Left ventricle myocardium inferior (tissue), 1 donor: ENCODE results near the gene MBLAC2. TPM values are rescaled to one million over a fixed set of nuclear protein-coding genes. Genes with fewer than 3 reads are reported as not detected.

Experiments used
- DNase-seq: peaks from one replicate; pipeline ENCODE4 v3.0.0-alpha.2; 2020
- H3K27ac ChIP-seq: fragments of 200-600 bp; replicated peaks from 2 replicates; pipeline ENCODE4 v1.8.0; 2021
- H3K27me3 ChIP-seq: fragments of 200-600 bp; 2 replicates; pipeline ENCODE4 v1.8.0; 2021; ENCODE audit warnings: low read depth
- H3K36me3 ChIP-seq: fragments of 200-600 bp; 2 replicates; pipeline ENCODE4 v1.8.0; 2021
- H3K4me1 ChIP-seq: fragments of 200-600 bp; 2 replicates; pipeline ENCODE4 v1.8.0; 2021
- H3K4me3 ChIP-seq: fragments of 200-600 bp; 2 replicates; pipeline ENCODE4 v1.8.0; 2021; ENCODE audit warnings: mild to moderate bottlenecking, moderate library complexity
- H3K9me3 ChIP-seq: fragments of 200-600 bp; replicated peaks from 2 replicates; pipeline ENCODE4 v1.8.0; 2021
- intact Hi-C: fragments of 100-400 bp; cut with micrococcal nuclease; formaldehyde crosslinking; loops from one replicate; pipeline ENCODE4 v1.11.0; 2022
- total RNA-seq: library from RNA; stranded (reverse); fragmentation: NEBNext Ultra II Directional; extraction: Animal tissue kit (Norgen Biotek cat#: 25700); gene quantifications from one replicate; pipeline ENCODE4 v1.2.1, GENCODE V29; 2021
- TF ChIP-seq, protein P1 (sequence below): fragments of 200-600 bp; IDR thresholded peaks from 2 replicates; pipeline ENCODE4 v1.8.0; 2021; ENCODE audit warnings: antibody characterized with exemption, mild to moderate bottlenecking, borderline replicate concordance
- donor health status: DM: no; HTN: yes; CAD: no; lungs with severe emphysema.

The MBLAC2 gene
- total RNA-seq, 1 donor from 2014 or later = 3.6 TPM

DNA sequence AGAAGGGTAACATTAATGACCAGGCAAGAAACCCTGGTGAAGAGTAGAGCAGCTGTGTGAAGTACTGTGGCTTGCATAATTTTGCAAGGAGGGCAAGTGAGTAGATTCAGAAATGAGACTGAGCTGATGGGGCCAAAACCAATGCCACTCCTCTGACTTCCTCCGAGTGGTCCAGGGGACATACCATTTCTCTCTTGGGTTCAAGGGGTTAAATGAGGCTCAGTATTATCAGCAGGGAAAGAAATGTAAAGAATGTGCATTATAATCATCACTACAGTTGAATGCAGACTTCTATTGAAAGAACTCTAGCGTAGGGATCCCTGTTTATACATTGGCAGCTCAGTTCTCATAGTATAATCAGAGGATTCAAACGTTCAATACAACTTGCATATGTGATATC, 10.0 kb upstream of the MBLAC2 start:
- intact Hi-C loops = no loop called here
- Histone ChIP-seq H3K27me3 (no peaks in the 10 kb centered on the region), H3K36me3 (no peaks in the 10 kb centered on the region), H3K4me3 (no peak overlapping the region), H3K27ac (no peak overlapping the region), H3K9me3 (no peaks in the 10 kb centered on the region), H3K4me1 (no peaks in the 10 kb centered on the region)
- TF ChIP-seq, protein P1, sequence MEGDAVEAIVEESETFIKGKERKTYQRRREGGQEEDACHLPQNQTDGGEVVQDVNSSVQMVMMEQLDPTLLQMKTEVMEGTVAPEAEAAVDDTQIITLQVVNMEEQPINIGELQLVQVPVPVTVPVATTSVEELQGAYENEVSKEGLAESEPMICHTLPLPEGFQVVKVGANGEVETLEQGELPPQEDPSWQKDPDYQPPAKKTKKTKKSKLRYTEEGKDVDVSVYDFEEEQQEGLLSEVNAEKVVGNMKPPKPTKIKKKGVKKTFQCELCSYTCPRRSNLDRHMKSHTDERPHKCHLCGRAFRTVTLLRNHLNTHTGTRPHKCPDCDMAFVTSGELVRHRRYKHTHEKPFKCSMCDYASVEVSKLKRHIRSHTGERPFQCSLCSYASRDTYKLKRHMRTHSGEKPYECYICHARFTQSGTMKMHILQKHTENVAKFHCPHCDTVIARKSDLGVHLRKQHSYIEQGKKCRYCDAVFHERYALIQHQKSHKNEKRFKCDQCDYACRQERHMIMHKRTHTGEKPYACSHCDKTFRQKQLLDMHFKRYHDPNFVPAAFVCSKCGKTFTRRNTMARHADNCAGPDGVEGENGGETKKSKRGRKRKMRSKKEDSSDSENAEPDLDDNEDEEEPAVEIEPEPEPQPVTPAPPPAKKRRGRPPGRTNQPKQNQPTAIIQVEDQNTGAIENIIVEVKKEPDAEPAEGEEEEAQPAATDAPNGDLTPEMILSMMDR = no peak
- DNase-seq = no peak

DNA sequence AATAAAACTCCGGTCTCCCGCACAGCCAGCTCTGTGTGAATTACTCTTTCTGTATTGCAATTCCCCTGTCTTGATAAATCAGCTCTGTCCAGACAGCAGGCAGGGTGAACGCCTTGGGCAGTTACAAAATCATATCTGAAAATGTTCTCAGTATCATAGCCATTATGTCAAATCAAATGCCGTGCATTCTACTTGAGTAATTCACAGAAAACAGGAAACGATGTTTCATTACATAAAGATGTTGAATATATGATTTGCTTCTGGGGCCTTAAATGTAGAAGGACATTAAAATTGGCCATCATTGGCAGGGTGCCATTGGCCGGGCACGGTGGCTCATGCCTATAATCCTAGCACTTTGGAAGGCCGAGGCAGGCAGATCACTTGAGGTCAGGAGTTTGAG, 8.6 kb upstream of the MBLAC2 start:
- Histone ChIP-seq H3K27ac (no peak overlapping the region), H3K4me1 (no peaks in the 10 kb centered on the region), H3K9me3 (no peaks in the 10 kb centered on the region), H3K36me3 (no peaks in the 10 kb centered on the region), H3K27me3 (no peaks in the 10 kb centered on the region), H3K4me3 (no peak overlapping the region)
- DNase-seq = no peak
- TF ChIP-seq, protein P1 = no peak
- intact Hi-C loops = no loop called here

DNA sequence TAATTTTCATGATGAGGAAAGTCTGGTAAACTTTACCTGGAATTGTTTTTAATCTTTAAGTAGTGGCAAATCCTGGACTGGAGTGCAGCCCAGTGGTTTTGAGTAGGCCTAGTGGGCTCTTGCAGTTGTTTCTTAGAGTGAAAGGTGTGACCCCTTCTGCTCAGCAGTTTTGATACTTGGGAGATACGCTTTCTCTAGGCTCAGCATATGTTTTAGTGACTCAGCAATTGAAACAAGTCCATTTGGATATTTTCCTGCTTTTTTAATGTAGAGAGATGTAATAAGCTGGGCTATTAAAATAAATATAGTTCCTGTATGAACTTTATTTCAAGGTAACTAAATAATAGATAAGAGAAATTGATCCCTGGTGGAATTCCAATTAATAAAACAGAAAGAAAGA, 6.1 kb upstream of the MBLAC2 start:
- no peak overlapping the region for H3K27ac ChIP-seq
- no peaks in the 10 kb centered on the region for H3K4me1 ChIP-seq
- DNase-seq = no peak
- TF ChIP-seq, protein P1 = no peak
- no peaks in the 10 kb centered on the region for H3K9me3 ChIP-seq
- no peaks in the 10 kb centered on the region for H3K27me3 ChIP-seq
- no peak overlapping the region for H3K4me3 ChIP-seq
- intact Hi-C loops = no loop called here
- H3K36me3 ChIP-seq = no peaks in the 10 kb centered on the region

DNA sequence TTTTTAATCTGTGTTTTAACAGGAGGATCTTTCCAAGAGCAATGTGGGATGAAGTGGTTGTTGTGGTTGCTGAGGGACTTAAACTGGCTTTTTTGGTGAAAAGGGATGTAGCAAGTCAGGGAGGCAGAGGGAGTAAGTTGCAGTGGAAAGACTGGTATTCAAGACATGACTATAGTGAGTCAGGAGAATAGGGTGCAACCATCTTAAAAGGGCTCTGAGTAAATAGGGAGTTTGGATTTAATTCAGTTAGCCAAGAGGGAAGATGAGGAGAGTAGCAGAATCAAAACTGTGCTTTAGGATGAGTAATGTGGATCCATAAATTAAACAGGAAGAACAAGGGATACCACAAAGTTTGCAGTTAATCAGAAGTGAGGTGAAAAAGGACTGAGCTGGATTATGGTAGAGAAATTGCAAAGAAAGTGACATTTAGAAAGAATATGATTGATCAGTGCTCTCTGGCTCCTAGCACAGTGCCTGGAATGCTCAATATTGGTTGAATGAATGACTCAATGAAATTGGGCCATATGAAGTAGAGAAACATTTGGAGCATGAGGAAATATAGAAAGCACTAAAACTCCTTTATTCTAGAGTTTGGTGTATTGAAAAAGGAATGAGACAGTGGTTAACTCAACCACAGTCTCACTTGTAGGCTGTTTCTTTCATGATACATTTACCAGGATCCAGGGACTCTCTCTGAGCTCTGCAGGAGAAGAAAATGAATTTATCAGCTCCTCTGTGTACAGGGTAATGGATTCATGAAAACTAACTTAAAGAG, 5.2 kb upstream of the MBLAC2 start:
- intact Hi-C loops = loop anchor here (10.0 kb wide), 1 partner anchor 45 kb away; the partner anchor contains the start of gene LYSMD3
- peaks cover 8% of the 10 kb centered on the region for H3K4me1 ChIP-seq
- H3K36me3 ChIP-seq = no peaks in the 10 kb centered on the region
- no peak overlapping the region for H3K4me3 ChIP-seq
- TF ChIP-seq, protein P1 = no peak
- no peak overlapping the region for H3K27ac ChIP-seq
- no peak for DNase-seq
- H3K27me3 ChIP-seq = no peaks in the 10 kb centered on the region
- H3K9me3 ChIP-seq = no peaks in the 10 kb centered on the region

DNA sequence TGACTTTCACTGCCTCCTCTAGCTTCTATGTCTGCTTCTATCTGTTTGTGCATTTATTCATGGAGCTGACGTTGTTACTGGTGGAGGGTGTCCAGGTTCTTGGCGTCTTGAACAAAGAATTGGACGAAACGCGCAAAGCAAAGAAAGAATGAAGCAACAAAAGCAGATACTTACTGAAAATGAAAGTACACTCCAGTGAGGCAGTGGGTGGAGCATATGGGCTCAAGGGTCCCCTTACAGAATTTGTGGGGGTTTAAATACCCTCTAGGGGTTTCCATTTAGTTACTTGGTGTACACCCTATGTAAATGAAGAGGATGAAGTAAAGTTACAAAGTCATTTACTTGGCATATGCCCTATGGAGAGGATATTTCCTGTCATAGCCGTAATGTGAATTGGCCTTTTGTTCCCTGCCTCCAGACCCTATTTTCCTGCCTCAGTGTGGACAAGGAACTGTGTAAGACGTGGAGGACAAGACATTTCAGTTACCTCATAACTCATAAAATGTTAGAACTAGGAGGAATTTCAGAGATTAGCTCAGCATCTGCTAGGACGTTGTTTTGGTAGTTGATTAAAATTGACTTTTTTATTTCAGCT, 3.1 kb upstream of the MBLAC2 start:
- intact Hi-C loops = loop anchor here (10.0 kb wide), 1 partner anchor 47 kb away; the partner anchor contains the start of gene LYSMD3
- Histone ChIP-seq H3K4me3 (peak overlapping the region; percentile 29), H3K27me3 (no peaks in the 10 kb centered on the region), H3K4me1 (peaks cover 27% of the 10 kb centered on the region), H3K36me3 (no peaks in the 10 kb centered on the region), H3K9me3 (no peaks in the 10 kb centered on the region), H3K27ac (no peak overlapping the region)
- TF ChIP-seq, protein P1 = no peak
- DNase-seq = no peak
